ENCODE data around the gene ITGA7.

ITGA7 gene

GRCh38 chr12:55704824-55705718 is 2.6 kb downstream of the ITGA7 start:
- Histone ChIP-seq H3K9me3 (ENCODE audit: control insufficient read depth, low read length) (no peaks in the 10 kb centered on the region), H3K79me1 (replicated peaks; ENCODE audit: low read length, poor library complexity, severe bottlenecking) (no peaks in the 10 kb centered on the region), H3K27ac (ENCODE audit: low read length, poor library complexity, severe bottlenecking) (no peak overlapping the region), H3K9ac (ENCODE audit: low read length) (peak overlapping the region; percentile 84), H3K14ac (ENCODE audit: low read length in 2 of 2) (no peak overlapping the region), H3K23ac (ENCODE audit: low read length in 2 of 2) (no peak overlapping the region), H4K91ac (ENCODE audit: low read length) (no peak overlapping the region), H3K27me3 (ENCODE audit: control insufficient read depth in 1 of 2, insufficient read depth in 1 of 2, low read length in 2 of 2) (peaks cover 0 to 46% of the 10 kb centered on the region in 2 experiments), H2BK12ac (ENCODE audit: low read length in 2 of 2) (no peak overlapping the region), H3K4ac (ENCODE audit: low read depth in 1 of 2, low read length in 2 of 2) (no peak overlapping the region), H3K18ac (ENCODE audit: low read depth in 1 of 2, low read length in 2 of 2) (no peak overlapping the region), H3K4me2 (ENCODE audit: low read length, poor library complexity, severe bottlenecking) (no peak overlapping the region), H2BK120ac (ENCODE audit: low read depth, low read length) (no peak overlapping the region), H2BK15ac (ENCODE audit: low read depth, poor library complexity, severe bottlenecking) (no peak overlapping the region), H2AFZ (ENCODE audit: low read depth, low read length) (no peak overlapping the region), H3K36me3 (ENCODE audit: control insufficient read depth in 1 of 2, insufficient read depth in 2 of 2, low read depth in 1 of 2, low read length in 2 of 2) (peaks cover 0 to 15% of the 10 kb centered on the region in 2 experiments), H3K4me3 (ENCODE audit: insufficient read depth in 1 of 2, low read depth in 1 of 2, low read length in 2 of 2) (peak overlapping the region in 1 of 2 experiments; percentile 83), H4K8ac (ENCODE audit: low read length) (no peak overlapping the region), H2BK5ac (ENCODE audit: low read depth, low read length, poor library complexity, severe bottlenecking) (no peak overlapping the region), H2AK5ac (ENCODE audit: low read length, severe bottlenecking) (no peak overlapping the region), H3K4me1 (ENCODE audit: control insufficient read depth, insufficient read depth, low read depth, low read length) (peaks cover 18% of the 10 kb centered on the region)
- DNase-seq = no peak
- WGBS = 77% methylated on average over 6 of the region's 9 CpGs

GRCh38 chr12:55703901-55704761 is 3.6 kb downstream of the ITGA7 start:
- Histone ChIP-seq H2BK5ac (ENCODE audit: low read depth, low read length, poor library complexity, severe bottlenecking) (no peak overlapping the region), H2BK120ac (ENCODE audit: low read depth, low read length) (no peak overlapping the region), H2BK15ac (ENCODE audit: low read depth, poor library complexity, severe bottlenecking) (no peak overlapping the region), H3K4me3 (ENCODE audit: insufficient read depth in 1 of 2, low read depth in 1 of 2, low read length in 2 of 2) (peak overlapping the region in 1 of 2 experiments; percentile 83), H3K18ac (ENCODE audit: low read depth in 1 of 2, low read length in 2 of 2) (no peak overlapping the region), H2AFZ (ENCODE audit: low read depth, low read length) (no peak overlapping the region), H3K9ac (ENCODE audit: low read length) (peak overlapping the region; percentile 84), H3K9me3 (ENCODE audit: control insufficient read depth, low read length) (no peaks in the 10 kb centered on the region), H3K27me3 (ENCODE audit: control insufficient read depth in 1 of 2, insufficient read depth in 1 of 2, low read length in 2 of 2) (peaks cover 0 to 46% of the 10 kb centered on the region in 2 experiments), H4K91ac (ENCODE audit: low read length) (no peak overlapping the region), H2AK5ac (ENCODE audit: low read length, severe bottlenecking) (no peak overlapping the region), H4K8ac (ENCODE audit: low read length) (no peak overlapping the region), H3K36me3 (ENCODE audit: control insufficient read depth in 1 of 2, insufficient read depth in 2 of 2, low read depth in 1 of 2, low read length in 2 of 2) (peaks cover 0 to 24% of the 10 kb centered on the region in 2 experiments), H3K79me1 (replicated peaks; ENCODE audit: low read length, poor library complexity, severe bottlenecking) (no peaks in the 10 kb centered on the region), H3K27ac (ENCODE audit: low read length, poor library complexity, severe bottlenecking) (no peak overlapping the region), H3K14ac (ENCODE audit: low read length in 2 of 2) (no peak overlapping the region), H3K23ac (ENCODE audit: low read length in 2 of 2) (no peak overlapping the region), H3K4me1 (ENCODE audit: control insufficient read depth, insufficient read depth, low read depth, low read length) (peaks cover 18% of the 10 kb centered on the region), H2BK12ac (ENCODE audit: low read length in 2 of 2) (no peak overlapping the region), H3K4me2 (ENCODE audit: low read length, poor library complexity, severe bottlenecking) (no peak overlapping the region), H3K4ac (ENCODE audit: low read depth in 1 of 2, low read length in 2 of 2) (no peak overlapping the region)
- DNase-seq = no peak
- 86% methylated on average over 5 of the region's 6 CpGs for WGBS

- Histone ChIP-seq H3K27ac (ENCODE audit: low read length, poor library complexity, severe bottlenecking) (no peak overlapping the region), H3K9me3 (ENCODE audit: control insufficient read depth, low read length) (no peaks in the 10 kb centered on the region), H3K79me1 (replicated peaks; ENCODE audit: low read length, poor library complexity, severe bottlenecking) (no peaks in the 10 kb centered on the region), H4K8ac (ENCODE audit: low read length) (no peak overlapping the region), H3K36me3 (ENCODE audit: control insufficient read depth in 1 of 2, insufficient read depth in 2 of 2, low read depth in 1 of 2, low read length in 2 of 2) (peaks cover 0 to 28% of the 10 kb centered on the region in 2 experiments), H3K9ac (ENCODE audit: low read length) (no peak overlapping the region), H2BK120ac (ENCODE audit: low read depth, low read length) (no peak overlapping the region), H4K91ac (ENCODE audit: low read length) (no peak overlapping the region), H3K14ac (ENCODE audit: low read length in 2 of 2) (no peak overlapping the region), H3K4me3 (ENCODE audit: insufficient read depth in 1 of 2, low read depth in 1 of 2, low read length in 2 of 2) (no peak overlapping the region), H3K4me2 (ENCODE audit: low read length, poor library complexity, severe bottlenecking) (no peak overlapping the region), H3K4ac (ENCODE audit: low read depth in 1 of 2, low read length in 2 of 2) (no peak overlapping the region), H3K23ac (ENCODE audit: low read length in 2 of 2) (no peak overlapping the region), H2BK12ac (ENCODE audit: low read length in 2 of 2) (no peak overlapping the region), H2BK5ac (ENCODE audit: low read depth, low read length, poor library complexity, severe bottlenecking) (no peak overlapping the region), H3K4me1 (ENCODE audit: control insufficient read depth, insufficient read depth, low read depth, low read length) (peaks cover 18% of the 10 kb centered on the region), H2AK5ac (ENCODE audit: low read length, severe bottlenecking) (no peak overlapping the region), H3K18ac (ENCODE audit: low read depth in 1 of 2, low read length in 2 of 2) (no peak overlapping the region), H2AFZ (ENCODE audit: low read depth, low read length) (no peak overlapping the region), H3K27me3 (ENCODE audit: control insufficient read depth in 1 of 2, insufficient read depth in 1 of 2, low read length in 2 of 2) (peaks cover 0 to 42% of the 10 kb centered on the region in 2 experiments), H2BK15ac (ENCODE audit: low read depth, poor library complexity, severe bottlenecking) (no peak overlapping the region)
- 87% methylated on average over 2 of the region's 2 CpGs for WGBS
- DNase-seq = no peak
Observed at GRCh38 chr12:55703288-55703687, 4.4 kb downstream of the ITGA7 start.

- H3K9ac ChIP-seq (ENCODE audit: low read length) = no peak overlapping the region
- no peak overlapping the region for H2AFZ ChIP-seq (ENCODE audit: low read depth, low read length)
- H3K4me2 ChIP-seq (ENCODE audit: low read length, poor library complexity, severe bottlenecking) = no peak overlapping the region
- peaks cover 14% of the 10 kb centered on the region for H3K4me1 ChIP-seq (ENCODE audit: control insufficient read depth, insufficient read depth, low read depth, low read length)
- no peak overlapping the region for H3K14ac ChIP-seq (ENCODE audit: low read length in 2 of 2)
- 96% methylated on average over 6 of the region's 8 CpGs for WGBS
- H3K18ac ChIP-seq (ENCODE audit: low read depth in 1 of 2, low read length in 2 of 2) = no peak overlapping the region
- no peak overlapping the region for H3K4ac ChIP-seq (ENCODE audit: low read depth in 1 of 2, low read length in 2 of 2)
- no peak overlapping the region for H3K23ac ChIP-seq (ENCODE audit: low read length in 2 of 2)
- no peaks in the 10 kb centered on the region for H3K9me3 ChIP-seq (ENCODE audit: control insufficient read depth, low read length)
- no peak overlapping the region for H3K27ac ChIP-seq (ENCODE audit: low read length, poor library complexity, severe bottlenecking)
- H2BK15ac ChIP-seq (ENCODE audit: low read depth, poor library complexity, severe bottlenecking) = no peak overlapping the region
- no peak for DNase-seq
- peaks cover 0 to 32% of the 10 kb centered on the region in 2 experiments for H3K36me3 ChIP-seq (ENCODE audit: control insufficient read depth in 1 of 2, insufficient read depth in 2 of 2, low read depth in 1 of 2, low read length in 2 of 2)
- no peak overlapping the region for H2BK5ac ChIP-seq (ENCODE audit: low read depth, low read length, poor library complexity, severe bottlenecking)
- no peak overlapping the region for H4K8ac ChIP-seq (ENCODE audit: low read length)
- no peak overlapping the region for H2BK120ac ChIP-seq (ENCODE audit: low read depth, low read length)
- H4K91ac ChIP-seq (ENCODE audit: low read length) = no peak overlapping the region
- H2BK12ac ChIP-seq (ENCODE audit: low read length in 2 of 2) = no peak overlapping the region
- no peak overlapping the region for H3K4me3 ChIP-seq (ENCODE audit: insufficient read depth in 1 of 2, low read depth in 1 of 2, low read length in 2 of 2)
- peaks cover 0 to 43% of the 10 kb centered on the region in 2 experiments for H3K27me3 ChIP-seq (ENCODE audit: control insufficient read depth in 1 of 2, insufficient read depth in 1 of 2, low read length in 2 of 2)
- H3K79me1 ChIP-seq (replicated peaks; ENCODE audit: low read length, poor library complexity, severe bottlenecking) = no peaks in the 10 kb centered on the region
- H2AK5ac ChIP-seq (ENCODE audit: low read length, severe bottlenecking) = no peak overlapping the region
Observed at GRCh38 chr12:55702861-55703260, 4.8 kb downstream of the ITGA7 start.

Measured in mesenchymal stem cell (in vitro differentiated cells and primary cell).